ENCODE results near the gene HEBP2. TPM values are rescaled to one million over a fixed set of nuclear protein-coding genes. Genes with fewer than 3 reads are reported as not detected.

Gene HEBP2
- total and polyA plus RNA-seq, 9 donors = 12.4 to 64.8 (median 44.3) TPM

DNA sequence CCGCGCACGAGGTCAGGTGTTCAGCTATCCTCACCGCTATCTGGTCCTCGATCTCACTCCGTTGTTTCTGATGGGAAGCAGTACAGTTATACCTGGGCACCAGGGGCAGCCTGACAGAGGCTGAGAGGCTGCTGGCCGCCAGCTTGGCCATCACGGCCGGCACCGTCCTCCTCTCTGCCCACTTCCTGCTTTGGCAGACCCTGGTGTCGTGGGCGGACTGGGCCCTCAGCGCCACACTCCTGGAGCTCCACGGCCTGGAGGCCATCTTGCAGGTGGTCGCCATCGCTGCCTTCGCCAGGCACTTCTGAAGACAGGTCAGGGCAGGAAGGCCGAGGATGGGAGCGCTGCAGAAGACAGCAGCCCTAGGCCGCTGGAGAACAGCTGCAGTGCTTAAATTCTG is 60.1 kb downstream of the HEBP2 start:
- intact Hi-C loops (cut with DNase I) = no loop called here
- Histone ChIP-seq H3K36me3 (no peaks in the 10 kb centered on the region), H3K27me3 (no peaks in the 10 kb centered on the region), H3K4me1 (ENCODE audit: insufficient read depth) (no peaks in the 10 kb centered on the region), H3K4me3 (no peak overlapping the region), H3K9me3 (no peaks in the 10 kb centered on the region), H3K27ac (no peak overlapping the region)
- WGBS, 3 donors = 92 to 98% (median 93%) methylated on average over 20 of the region's 20 CpGs
- TF ChIP-seq POLR2A (IDR thresholded peaks at IDR 0.05) (no peak), EP300 (IDR thresholded peaks at IDR 0.05) (no peak)
- TF ChIP-seq, protein P1, sequence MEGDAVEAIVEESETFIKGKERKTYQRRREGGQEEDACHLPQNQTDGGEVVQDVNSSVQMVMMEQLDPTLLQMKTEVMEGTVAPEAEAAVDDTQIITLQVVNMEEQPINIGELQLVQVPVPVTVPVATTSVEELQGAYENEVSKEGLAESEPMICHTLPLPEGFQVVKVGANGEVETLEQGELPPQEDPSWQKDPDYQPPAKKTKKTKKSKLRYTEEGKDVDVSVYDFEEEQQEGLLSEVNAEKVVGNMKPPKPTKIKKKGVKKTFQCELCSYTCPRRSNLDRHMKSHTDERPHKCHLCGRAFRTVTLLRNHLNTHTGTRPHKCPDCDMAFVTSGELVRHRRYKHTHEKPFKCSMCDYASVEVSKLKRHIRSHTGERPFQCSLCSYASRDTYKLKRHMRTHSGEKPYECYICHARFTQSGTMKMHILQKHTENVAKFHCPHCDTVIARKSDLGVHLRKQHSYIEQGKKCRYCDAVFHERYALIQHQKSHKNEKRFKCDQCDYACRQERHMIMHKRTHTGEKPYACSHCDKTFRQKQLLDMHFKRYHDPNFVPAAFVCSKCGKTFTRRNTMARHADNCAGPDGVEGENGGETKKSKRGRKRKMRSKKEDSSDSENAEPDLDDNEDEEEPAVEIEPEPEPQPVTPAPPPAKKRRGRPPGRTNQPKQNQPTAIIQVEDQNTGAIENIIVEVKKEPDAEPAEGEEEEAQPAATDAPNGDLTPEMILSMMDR (IDR thresholded peaks at IDR 0.05) = no peak
- DNase-seq = no peak

DNA sequence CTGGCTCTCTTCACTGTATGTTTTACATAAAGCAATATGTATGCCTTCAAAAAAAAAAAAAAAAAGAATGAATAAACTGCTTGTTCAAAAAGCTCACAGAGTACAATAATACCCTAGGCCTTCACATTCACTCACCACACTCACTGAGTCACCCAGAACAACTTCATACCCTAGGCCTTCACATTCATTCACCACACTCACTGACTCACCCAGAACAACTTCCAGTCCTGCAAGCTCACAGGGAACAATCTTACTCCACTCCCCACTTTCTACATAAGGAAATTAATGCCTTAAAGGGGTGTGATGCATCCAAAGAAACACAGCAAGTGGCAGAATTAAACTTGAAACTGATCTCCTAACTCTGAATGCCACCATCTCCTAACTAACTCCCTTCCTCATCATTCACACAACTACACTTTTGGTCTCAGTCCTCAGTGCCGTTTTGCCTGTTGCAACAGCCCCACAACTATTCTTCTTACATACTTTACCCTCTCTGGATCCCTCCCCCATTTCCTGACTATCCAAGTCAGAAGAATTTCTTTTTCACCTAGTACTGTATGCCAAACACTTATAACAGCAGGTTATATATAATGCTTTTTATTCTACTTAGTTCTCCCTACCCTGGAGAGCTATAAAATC is 61.1 kb downstream of the HEBP2 start:
- 52 to 68% (median 63%) methylated on average over 1 of the region's 1 CpG for WGBS, 3 donors
- H3K4me1 ChIP-seq (ENCODE audit: insufficient read depth) = no peaks in the 10 kb centered on the region
- H3K9me3 ChIP-seq = no peaks in the 10 kb centered on the region
- no peak for DNase-seq
- TF ChIP-seq EP300 (IDR thresholded peaks at IDR 0.05) (no peak), POLR2A (IDR thresholded peaks at IDR 0.05) (no peak)
- TF ChIP-seq, protein P1 (IDR thresholded peaks at IDR 0.05) = no peak
- no peaks in the 10 kb centered on the region for H3K27me3 ChIP-seq
- H3K36me3 ChIP-seq = no peaks in the 10 kb centered on the region
- H3K4me3 ChIP-seq = no peak overlapping the region
- H3K27ac ChIP-seq = no peak overlapping the region
- intact Hi-C loops (cut with DNase I) = no loop called here

DNA sequence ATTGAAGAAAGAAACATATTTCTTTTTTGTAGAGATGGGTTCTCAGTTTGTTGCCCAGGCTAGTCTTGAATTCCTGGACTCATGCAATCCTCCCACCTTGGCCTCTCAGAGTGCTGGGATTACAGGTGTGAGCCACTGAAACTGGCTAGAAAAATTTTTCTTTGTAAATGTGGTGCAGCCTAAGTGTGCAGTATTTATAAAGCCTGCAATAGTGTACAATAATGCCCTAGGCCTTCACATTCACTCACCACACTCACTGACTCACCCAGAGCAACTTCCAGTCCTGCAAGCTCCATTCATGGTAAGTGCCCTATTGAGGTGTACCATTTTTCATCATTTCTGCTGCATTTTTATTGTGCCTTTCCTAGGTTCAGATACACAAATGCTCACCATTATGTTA is 63.9 kb downstream of the HEBP2 start:
- Histone ChIP-seq H3K9me3 (no peaks in the 10 kb centered on the region), H3K4me1 (ENCODE audit: insufficient read depth) (no peaks in the 10 kb centered on the region), H3K4me3 (no peak overlapping the region), H3K27ac (no peak overlapping the region), H3K27me3 (no peaks in the 10 kb centered on the region), H3K36me3 (no peaks in the 10 kb centered on the region)
- TF ChIP-seq EP300 (IDR thresholded peaks at IDR 0.05) (no peak), POLR2A (IDR thresholded peaks at IDR 0.05) (no peak)
- TF ChIP-seq, protein P1 (IDR thresholded peaks at IDR 0.05) = no peak
- DNase-seq = no peak
- intact Hi-C loops (cut with DNase I) = no loop called here

DNA sequence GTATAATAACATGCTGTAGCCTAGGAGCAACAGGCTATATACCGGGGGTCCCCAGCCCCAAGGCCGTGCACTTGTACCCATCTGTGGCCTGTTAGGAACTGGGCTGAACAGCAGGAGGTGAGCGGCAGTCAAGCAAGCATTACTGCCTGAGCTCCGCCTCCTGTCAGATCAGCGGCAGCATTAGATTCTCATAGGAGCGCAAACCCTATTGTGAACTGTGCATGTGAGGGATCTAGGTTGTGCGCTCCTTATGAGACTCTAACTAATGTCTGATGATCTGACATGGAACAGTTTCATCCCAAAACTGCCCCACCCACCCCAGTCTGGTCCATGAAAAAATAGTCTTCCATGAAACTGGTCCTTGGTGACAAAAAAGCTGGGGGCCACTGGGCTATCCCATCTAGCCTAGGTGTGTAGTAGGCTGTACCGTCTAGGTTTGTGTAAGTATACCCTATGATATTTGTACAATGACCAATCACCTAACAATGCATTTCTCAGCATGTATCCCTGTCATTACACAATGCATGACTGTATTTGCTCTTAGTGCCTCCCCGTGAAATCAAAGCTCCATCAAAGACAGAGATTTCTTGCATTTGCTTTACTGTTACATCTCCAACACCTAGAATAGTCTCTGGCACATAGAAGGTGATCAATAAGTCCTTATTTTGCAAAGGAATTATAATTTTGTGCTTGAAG is 64.4 kb downstream of the HEBP2 start:
- intact Hi-C loops (cut with DNase I) = no loop called here
- H3K27me3 ChIP-seq = no peaks in the 10 kb centered on the region
- WGBS, 3 donors = 97 to 99% (median 97%) methylated on average over 9 of the region's 9 CpGs
- H3K27ac ChIP-seq = no peak overlapping the region
- no peaks in the 10 kb centered on the region for H3K36me3 ChIP-seq
- DNase-seq = no peak
- TF ChIP-seq POLR2A (IDR thresholded peaks at IDR 0.05) (no peak), EP300 (IDR thresholded peaks at IDR 0.05) (no peak)
- TF ChIP-seq, protein P1 (IDR thresholded peaks at IDR 0.05) = no peak
- no peaks in the 10 kb centered on the region for H3K9me3 ChIP-seq
- H3K4me1 ChIP-seq (ENCODE audit: insufficient read depth) = no peaks in the 10 kb centered on the region
- H3K4me3 ChIP-seq = no peak overlapping the region

Small RNA genes lying within 50 kb of the gene (microRNA-seq; reads per million reads assigned to microRNA genes)
- 0 reads per million in 3 donors for gene MIR3145

Small RNA genes lying within 50 kb of the gene (small RNA-seq; reads per million reads assigned to genes)
- not detected for gene AL031003.1
- gene AL391669.1 = not detected
- not detected for gene MIR3145

Other genes with a start within 250 kb of the HEBP2 start
- 1 to 10 TPM in 2 of 7 donors, under 1 TPM in 5; 0.18 to 6.1 (median 0.77) TPM for gene ARFGEF3, start 242.3 kb upstream of the HEBP2 start, total RNA-seq
- under 1 TPM; 0.15 to 0.27 TPM for gene ARFGEF3, start 242.3 kb upstream of the HEBP2 start, polyA plus RNA-seq
- not detected for gene PBOV1, start 185.7 kb upstream of the HEBP2 start, total RNA-seq
- gene PBOV1, start 185.7 kb upstream of the HEBP2 start, polyA plus RNA-seq = not detected
- not detected for gene SMIM28, start 26.3 kb upstream of the HEBP2 start, total RNA-seq
- not detected for gene SMIM28, start 26.3 kb upstream of the HEBP2 start, polyA plus RNA-seq
- 1 to 10 TPM; 1.0 to 7.1 (median 2.6) TPM for gene NHSL1, start 95.3 kb downstream of the HEBP2 start, total RNA-seq
- 1 to 10 TPM in 1 of 2 donors, under 1 TPM in 1; 0.84 to 5.8 TPM for gene NHSL1, start 95.3 kb downstream of the HEBP2 start, polyA plus RNA-seq

Measured in ovary (tissue), 9 donors.